Activated naive CD8-positive, alpha-beta T cell treated with anti-CD3 and anti-CD28 coated beads, Interleukin-2, amount 10 ng/mL, durations not matched to agents 7 days and 5 days (primary cell): Measurements from ENCODE around the gene NGB. TPM values are rescaled to one million over a fixed set of nuclear protein-coding genes. Genes with fewer than 3 reads are reported as not detected.

Experiments used
- ATAC-seq: fragments of 150-1000 bp; cut with Tn5 transposase; one replicate; pipeline ENCODE4 v1.10.0; 2021; ENCODE audit warnings: low read depth, moderate library complexity
- POLR2A ChIA-PET: fragments of 350-600 bp; sonication (Branson Sonifier 250); formaldehyde crosslinking; loops from one replicate; lab custom pipeline; 2021; ENCODE audit warnings: antibody characterized with exemption; lab: Charles Lee
- DNase-seq: peaks from one replicate; pipeline ENCODE4 v3.0.0; 2021
- H3K27ac Mint-ChIP-seq: one replicate; pipeline ENCODE4 v1.8.0; 2022; ENCODE audit warnings: mild to moderate bottlenecking, mixed read lengths
- H3K27me3 Mint-ChIP-seq: one replicate; pipeline ENCODE4 v1.8.0; 2022; ENCODE audit warnings: mild to moderate bottlenecking, moderate library complexity, mixed read lengths
- H3K36me3 Mint-ChIP-seq: one replicate; pipeline ENCODE4 v1.8.0; 2021; ENCODE audit warnings: mild to moderate bottlenecking, mixed read lengths
- H3K4me1 Mint-ChIP-seq: one replicate; pipeline ENCODE4 v1.8.0; 2021; ENCODE audit warnings: mixed read lengths
- H3K4me3 Mint-ChIP-seq: one replicate; pipeline ENCODE4 v1.8.0; 2022; ENCODE audit warnings: mild to moderate bottlenecking, moderate library complexity, mixed read lengths
- H3K9me3 Mint-ChIP-seq: one replicate; pipeline ENCODE4 v1.8.0; 2021; ENCODE audit warnings: mixed read lengths
- total RNA-seq, 2 experiments: library from RNA; stranded (reverse); gene quantifications; one replicate each; pipeline ENCODE4 v1.2.3, GENCODE V29; 2021

The NGB gene
- total RNA-seq, 2 experiments from 2014 or later: not detected

DNA sequence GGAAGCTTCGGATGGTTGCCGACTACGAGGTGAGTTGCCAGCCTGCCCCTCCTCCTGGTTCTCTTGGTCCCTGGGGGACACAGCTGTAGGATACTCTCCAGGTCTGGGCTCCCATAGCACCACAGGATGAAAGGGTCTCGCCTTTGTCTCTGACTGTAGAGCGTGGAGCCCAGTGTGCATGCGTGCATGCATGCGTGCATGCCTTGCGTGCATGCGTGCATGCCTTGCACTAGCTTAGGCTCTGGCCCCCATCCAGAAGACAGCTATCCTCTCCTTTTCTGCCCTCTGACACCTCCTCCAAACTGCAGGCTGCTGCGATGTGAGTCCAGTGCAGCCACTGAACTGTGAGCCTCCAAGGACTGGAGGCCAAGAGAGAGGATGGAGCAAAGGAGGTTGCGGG, 19.1 kb downstream of the NGB start:
- H3K4me3 Mint-ChIP-seq: no peak overlapping the region
- POLR2A ChIA-PET: no interaction called here
- ATAC-seq: no peak
- DNase-seq: no peak
- no peak overlapping the region for H3K27ac Mint-ChIP-seq
- no peaks in the 10 kb centered on the region for H3K36me3 Mint-ChIP-seq
- H3K27me3 Mint-ChIP-seq: peaks cover 2% of the 10 kb centered on the region
- H3K9me3 Mint-ChIP-seq: no peaks in the 10 kb centered on the region
- H3K4me1 Mint-ChIP-seq: no peaks in the 10 kb centered on the region

GRCh38 chr14:77250927-77251326, 20.1 kb downstream of the NGB start:
- no peak overlapping the region for H3K27ac Mint-ChIP-seq
- H3K27me3 Mint-ChIP-seq: peaks cover 2% of the 10 kb centered on the region
- no peaks in the 10 kb centered on the region for H3K4me1 Mint-ChIP-seq

DNA sequence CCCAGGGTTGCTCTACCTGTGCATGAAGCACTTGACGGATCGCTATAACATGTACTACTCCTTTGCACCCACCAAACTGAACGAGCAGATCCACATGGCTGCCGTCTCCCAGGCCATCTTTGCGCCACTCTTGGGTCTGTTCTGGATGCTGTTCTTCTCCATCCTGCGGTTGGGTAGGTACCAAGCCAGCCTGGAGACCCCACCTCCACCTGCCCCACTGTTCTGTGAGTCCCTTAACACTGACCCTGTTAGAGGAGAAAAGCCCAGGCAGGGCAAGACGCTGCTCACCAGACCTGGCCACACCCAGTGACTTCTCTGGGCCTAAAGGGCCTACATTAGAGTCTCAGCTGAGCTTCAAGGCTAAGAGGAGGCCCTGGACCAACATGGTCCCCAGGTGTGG, 21.7 kb downstream of the NGB start:
- ATAC-seq (no peak), DNase-seq (no peak)
- no peaks in the 10 kb centered on the region for H3K36me3 Mint-ChIP-seq
- H3K4me1 Mint-ChIP-seq: no peaks in the 10 kb centered on the region
- H3K27me3 Mint-ChIP-seq: peaks cover 2% of the 10 kb centered on the region
- POLR2A ChIA-PET: no interaction called here
- no peak overlapping the region for H3K27ac Mint-ChIP-seq
- H3K9me3 Mint-ChIP-seq: no peaks in the 10 kb centered on the region
- no peak overlapping the region for H3K4me3 Mint-ChIP-seq

More at GRCh38 chr14:77250927-77251326, 20.1 kb downstream of the NGB start:
- no peaks in the 10 kb centered on the region for H3K9me3 Mint-ChIP-seq
- no peaks in the 10 kb centered on the region for H3K36me3 Mint-ChIP-seq
- no peak overlapping the region for H3K4me3 Mint-ChIP-seq
- ATAC-seq: no peak
- POLR2A ChIA-PET: no interaction called here
- no peak for DNase-seq

DNA sequence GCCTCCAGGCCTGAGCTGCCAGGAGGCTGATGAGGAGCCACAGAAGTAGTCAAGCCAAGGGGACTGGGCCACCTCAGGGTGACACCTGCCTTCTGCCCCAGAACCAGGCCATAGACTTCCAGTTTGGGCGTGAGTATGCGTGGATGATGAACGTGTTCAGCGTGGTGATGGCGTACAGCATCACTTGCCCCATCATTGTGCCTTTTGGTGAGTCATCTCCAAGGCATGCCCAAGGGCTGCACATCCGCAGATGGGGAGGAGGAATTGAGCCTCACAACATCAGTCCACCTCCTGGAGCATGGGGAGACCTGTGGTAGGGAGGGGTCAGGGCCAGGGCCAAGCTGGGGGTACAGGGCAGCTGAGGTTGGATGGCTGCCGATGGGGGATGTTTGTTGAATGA, 22.3 kb downstream of the NGB start:
- DNase-seq: no peak
- no peaks in the 10 kb centered on the region for H3K36me3 Mint-ChIP-seq
- H3K4me3 Mint-ChIP-seq: no peak overlapping the region
- H3K27ac Mint-ChIP-seq: no peak overlapping the region
- H3K4me1 Mint-ChIP-seq: no peaks in the 10 kb centered on the region
- POLR2A ChIA-PET: no interaction called here
- no peak for ATAC-seq
- peaks cover 2% of the 10 kb centered on the region for H3K27me3 Mint-ChIP-seq
- H3K9me3 Mint-ChIP-seq: no peaks in the 10 kb centered on the region

DNA sequence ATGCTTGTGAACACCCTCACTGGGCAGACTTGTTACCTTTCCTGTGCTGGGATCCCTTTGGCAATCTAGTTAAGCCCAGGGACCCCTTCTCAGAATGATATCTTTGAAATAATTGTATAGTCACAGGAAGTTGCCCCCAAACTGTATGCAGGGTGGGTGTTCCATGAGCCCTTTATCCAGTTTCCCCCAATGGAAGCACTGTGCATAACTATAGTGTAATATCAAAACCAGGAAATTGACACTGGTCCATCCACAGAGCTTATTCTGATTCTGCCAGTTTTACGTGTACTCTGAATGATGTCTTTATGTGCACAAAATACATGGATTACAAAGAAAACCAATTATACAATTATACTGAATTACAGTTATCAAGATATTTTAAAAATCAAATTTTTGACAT, 24.2 kb downstream of the NGB start:
- H3K4me3 Mint-ChIP-seq: no peak overlapping the region
- POLR2A ChIA-PET: no interaction called here
- H3K4me1 Mint-ChIP-seq: no peaks in the 10 kb centered on the region
- no peak for DNase-seq
- no peaks in the 10 kb centered on the region for H3K9me3 Mint-ChIP-seq
- no peak overlapping the region for H3K27ac Mint-ChIP-seq
- no peaks in the 10 kb centered on the region for H3K27me3 Mint-ChIP-seq
- ATAC-seq: no peak
- H3K36me3 Mint-ChIP-seq: no peaks in the 10 kb centered on the region

DNA sequence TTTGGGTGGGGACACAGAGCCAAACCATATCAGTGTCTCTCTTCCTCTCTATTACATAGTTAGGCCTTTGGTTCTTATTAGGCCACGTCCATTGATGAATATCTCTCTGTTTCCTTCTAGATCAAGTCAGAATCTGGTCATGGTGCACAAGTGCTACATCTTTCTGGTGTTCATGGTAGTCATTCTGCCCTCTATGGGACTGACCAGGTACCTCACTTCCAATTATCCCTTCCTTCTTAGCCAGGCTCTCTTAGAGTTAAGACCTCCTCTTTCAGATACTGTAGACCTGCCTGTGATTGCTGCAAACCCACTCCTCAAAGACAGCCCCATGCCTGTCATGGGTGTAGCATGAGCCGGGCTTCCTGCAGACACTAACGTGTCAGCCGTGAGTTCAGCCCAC, 25.2 kb downstream of the NGB start:
- H3K27ac Mint-ChIP-seq: no peak overlapping the region
- no peak for ATAC-seq

DNA sequence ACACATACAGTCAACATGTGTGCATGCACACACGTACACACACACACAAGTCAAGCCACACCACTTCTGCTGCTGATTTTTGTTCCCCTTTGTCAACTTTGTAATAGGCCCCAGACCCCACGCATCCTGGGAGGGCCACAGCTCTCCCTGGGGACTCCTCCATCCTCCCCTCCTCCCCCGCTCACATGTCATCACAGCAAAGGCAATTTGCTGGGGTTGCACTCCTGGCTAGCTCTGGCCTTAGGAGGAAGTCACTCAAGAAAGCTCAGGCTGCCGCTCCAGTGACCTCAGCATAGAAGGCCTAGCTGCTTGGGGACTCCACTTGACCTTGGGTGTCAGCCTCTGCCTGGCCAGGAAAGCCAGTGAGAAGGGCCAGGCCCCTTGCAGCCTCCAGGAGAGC, 27.2 kb downstream of the NGB start:
- Mint-ChIP-seq H3K4me3 (no peak overlapping the region), H3K36me3 (no peaks in the 10 kb centered on the region), H3K9me3 (no peaks in the 10 kb centered on the region), H3K27me3 (no peaks in the 10 kb centered on the region), H3K27ac (no peak overlapping the region), H3K4me1 (no peaks in the 10 kb centered on the region)
- DNase-seq: no peak
- ATAC-seq: no peak
- POLR2A ChIA-PET: no interaction called here

More for the DNA sequence above, 25.2 kb downstream of the NGB start:
- H3K9me3 Mint-ChIP-seq: no peaks in the 10 kb centered on the region
- H3K4me3 Mint-ChIP-seq: no peak overlapping the region
- H3K27me3 Mint-ChIP-seq: no peaks in the 10 kb centered on the region
- no peaks in the 10 kb centered on the region for H3K4me1 Mint-ChIP-seq
- POLR2A ChIA-PET: no interaction called here
- no peak for DNase-seq
- no peaks in the 10 kb centered on the region for H3K36me3 Mint-ChIP-seq

- no peak overlapping the region for H3K4me3 Mint-ChIP-seq
- H3K27me3 Mint-ChIP-seq: no peaks in the 10 kb centered on the region
- no peaks in the 10 kb centered on the region for H3K9me3 Mint-ChIP-seq
- no peaks in the 10 kb centered on the region for H3K36me3 Mint-ChIP-seq
- H3K4me1 Mint-ChIP-seq: no peaks in the 10 kb centered on the region
- ATAC-seq (no peak), DNase-seq (no peak)
- POLR2A ChIA-PET: no interaction called here
- H3K27ac Mint-ChIP-seq: no peak overlapping the region
Observed at GRCh38 chr14:77242752-77243151, 28.3 kb downstream of the NGB start.

GRCh38 chr14:77241955-77242354, 29.1 kb downstream of the NGB start:
- Mint-ChIP-seq H3K9me3 (no peaks in the 10 kb centered on the region), H3K27ac (no peak overlapping the region), H3K36me3 (no peaks in the 10 kb centered on the region), H3K4me1 (no peaks in the 10 kb centered on the region), H3K27me3 (no peaks in the 10 kb centered on the region), H3K4me3 (no peak overlapping the region)
- ATAC-seq: no peak
- POLR2A ChIA-PET: no interaction called here
- DNase-seq: no peak

GRCh38 chr14:77240336-77240915, 30.6 kb downstream of the NGB start:
- POLR2A ChIA-PET: no interaction called here
- no peaks in the 10 kb centered on the region for H3K36me3 Mint-ChIP-seq

GRCh38 chr14:77239412-77239811, 31.6 kb downstream of the NGB start:
- Mint-ChIP-seq H3K27ac (no peak overlapping the region), H3K9me3 (no peaks in the 10 kb centered on the region), H3K27me3 (no peaks in the 10 kb centered on the region), H3K4me1 (no peaks in the 10 kb centered on the region), H3K4me3 (no peak overlapping the region), H3K36me3 (no peaks in the 10 kb centered on the region)
- POLR2A ChIA-PET: no interaction called here
- DNase-seq: no peak
- no peak for ATAC-seq

More at GRCh38 chr14:77240336-77240915, 30.6 kb downstream of the NGB start:
- Mint-ChIP-seq H3K27me3 (no peaks in the 10 kb centered on the region), H3K4me1 (no peaks in the 10 kb centered on the region), H3K27ac (no peak overlapping the region), H3K4me3 (no peak overlapping the region), H3K9me3 (no peaks in the 10 kb centered on the region)
- DNase-seq (no peak), ATAC-seq (no peak)

GRCh38 chr14:77238996-77239395, 32.0 kb downstream of the NGB start:
- H3K9me3 Mint-ChIP-seq: no peaks in the 10 kb centered on the region

DNA sequence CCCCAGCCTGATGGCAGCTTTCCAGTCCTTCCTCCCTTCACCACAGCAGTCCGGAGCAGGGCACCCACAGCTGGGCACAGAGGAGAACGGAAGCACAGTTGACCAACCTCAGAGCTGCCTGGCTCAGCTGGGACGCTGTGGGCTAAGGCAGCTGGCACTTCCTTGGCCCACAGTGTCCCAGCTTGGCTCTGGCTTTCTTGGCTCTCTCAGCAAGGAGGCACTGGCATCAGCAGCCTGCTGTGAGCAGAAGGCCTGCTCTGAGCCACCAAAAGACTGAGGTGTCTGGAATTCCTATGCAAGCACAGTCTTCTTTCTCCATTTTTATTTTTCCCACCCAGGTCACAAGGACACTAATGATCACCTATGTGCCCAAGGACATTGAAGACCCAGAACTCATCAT, 32.6 kb downstream of the NGB start:
- POLR2A ChIA-PET: no interaction called here
- H3K4me1 Mint-ChIP-seq: no peaks in the 10 kb centered on the region
- H3K27ac Mint-ChIP-seq: no peak overlapping the region
- no peaks in the 10 kb centered on the region for H3K36me3 Mint-ChIP-seq
- H3K27me3 Mint-ChIP-seq: no peaks in the 10 kb centered on the region
- ATAC-seq (no peak), DNase-seq (no peak)
- no peak overlapping the region for H3K4me3 Mint-ChIP-seq
- H3K9me3 Mint-ChIP-seq: no peaks in the 10 kb centered on the region

More at GRCh38 chr14:77238996-77239395, 32.0 kb downstream of the NGB start:
- DNase-seq: no peak
- H3K27ac Mint-ChIP-seq: no peak overlapping the region
- H3K36me3 Mint-ChIP-seq: no peaks in the 10 kb centered on the region
- no peaks in the 10 kb centered on the region for H3K4me1 Mint-ChIP-seq
- no peaks in the 10 kb centered on the region for H3K27me3 Mint-ChIP-seq
- POLR2A ChIA-PET: no interaction called here
- ATAC-seq: no peak
- H3K4me3 Mint-ChIP-seq: no peak overlapping the region

- POLR2A ChIA-PET: no interaction called here
- H3K4me3 Mint-ChIP-seq: no peak overlapping the region
- H3K27ac Mint-ChIP-seq: no peak overlapping the region
- no peaks in the 10 kb centered on the region for H3K27me3 Mint-ChIP-seq
- no peaks in the 10 kb centered on the region for H3K4me1 Mint-ChIP-seq
- no peaks in the 10 kb centered on the region for H3K9me3 Mint-ChIP-seq
- ATAC-seq: no peak
- no peaks in the 10 kb centered on the region for H3K36me3 Mint-ChIP-seq
- DNase-seq: no peak
Observed at GRCh38 chr14:77236814-77237213, 34.2 kb downstream of the NGB start.

DNA sequence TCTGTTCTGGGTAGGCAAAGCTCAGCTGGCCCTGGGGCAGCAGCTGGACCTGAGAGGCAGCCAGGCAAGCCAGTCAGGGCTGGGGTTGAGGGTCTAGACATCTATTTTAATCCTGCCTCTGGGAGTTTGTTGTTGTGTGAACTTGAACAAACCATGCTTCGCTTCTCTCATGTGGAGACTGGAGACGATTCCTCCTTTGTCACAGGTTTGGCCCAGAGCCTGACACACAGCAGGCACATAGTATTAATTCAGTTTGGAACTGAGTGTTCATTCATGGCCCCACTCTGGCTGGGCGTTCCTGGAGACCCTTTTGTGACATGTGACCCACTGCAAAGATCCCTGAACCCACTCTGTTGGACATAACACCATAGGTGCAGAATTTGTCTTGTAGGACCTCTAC, 39.3 kb downstream of the NGB start:
- ATAC-seq: no peak
- no peak overlapping the region for H3K27ac Mint-ChIP-seq
- H3K9me3 Mint-ChIP-seq: no peaks in the 10 kb centered on the region
- DNase-seq: no peak
- H3K27me3 Mint-ChIP-seq: no peaks in the 10 kb centered on the region
- H3K4me3 Mint-ChIP-seq: no peak overlapping the region
- POLR2A ChIA-PET: no interaction called here
- H3K36me3 Mint-ChIP-seq: no peaks in the 10 kb centered on the region
- no peaks in the 10 kb centered on the region for H3K4me1 Mint-ChIP-seq
